ENCODE data around the gene RSRC1. TPM values are rescaled to one million over a fixed set of nuclear protein-coding genes. Genes with fewer than 3 reads are reported as not detected.
"Not testable (repeated sequence)": the region's sequence is repeated elsewhere in the genome, so short reads cannot be mapped to it uniquely, and the experiment has no call there.

RSRC1 gene
- polyA plus RNA-seq, 6 donors from 2014 or later = 36.5 to 50.2 (median 42.7) TPM

GRCh38 chr3:158273656-158274055 lies 163.8 kb downstream of the RSRC1 start:
- no peak for ATAC-seq (ENCODE audit: low read depth in 2 of 2)
- no peaks in the 10 kb centered on the region for H3K4me1 Mint-ChIP-seq

DNA sequence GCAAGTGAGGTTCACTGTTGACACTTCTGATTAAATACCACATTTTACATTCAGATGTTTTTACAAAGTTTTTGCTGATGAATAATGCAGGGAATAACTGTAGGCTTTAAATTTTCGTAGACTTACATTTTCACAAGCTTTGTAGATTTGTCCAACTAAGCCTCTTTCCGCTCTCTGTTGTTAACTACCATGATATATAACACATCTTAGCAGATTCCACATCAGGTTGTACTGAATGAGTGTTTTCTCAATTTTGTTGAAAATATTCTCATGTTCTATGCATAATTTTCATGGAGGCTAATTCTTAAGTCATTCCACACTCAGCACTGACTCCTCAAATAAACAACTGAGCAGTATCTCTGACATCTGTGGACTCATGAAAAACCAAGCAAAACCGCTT lies 168.3 kb downstream of the RSRC1 start:
- no peak overlapping the region for H3K27ac Mint-ChIP-seq
- DNase-seq = no peak
- ATAC-seq (ENCODE audit: low read depth in 2 of 2) = no peak
- peaks cover 0 to 6% (median 0%) of the 10 kb centered on the region in 7 donors for H3K9me3 Mint-ChIP-seq
- peaks cover 0 to 5% (median 0%) of the 10 kb centered on the region in 3 donors for H3K4me1 Mint-ChIP-seq
- no peaks in the 10 kb centered on the region for H3K27me3 Mint-ChIP-seq
- H3K36me3 Mint-ChIP-seq = peaks cover 20 to 43% of the 10 kb centered on the region in 2 donors
- no peak overlapping the region for H3K4me3 Mint-ChIP-seq

More at GRCh38 chr3:158273656-158274055, 163.8 kb downstream of the RSRC1 start:
- no peaks in the 10 kb centered on the region for H3K27me3 Mint-ChIP-seq
- H3K9me3 Mint-ChIP-seq = peaks cover 0 to 3% (median 0%) of the 10 kb centered on the region in 7 donors
- no peak overlapping the region for H3K27ac Mint-ChIP-seq
- DNase-seq = no peak
- H3K4me3 Mint-ChIP-seq = no peak overlapping the region
- H3K36me3 Mint-ChIP-seq = peaks cover 20 to 47% of the 10 kb centered on the region in 2 donors

- DNase-seq (no peak), ATAC-seq (ENCODE audit: low read depth in 2 of 2) (peak in 1 of 2 donors; percentile 50)
- Mint-ChIP-seq H3K9me3 (peaks cover 0 to 6% (median 0%) of the 10 kb centered on the region in 7 donors), H3K4me3 (no peak overlapping the region), H3K27ac (no peak overlapping the region), H3K4me1 (peaks cover 0 to 5% (median 0%) of the 10 kb centered on the region in 3 donors), H3K36me3 (peaks cover 9 to 33% of the 10 kb centered on the region in 2 donors), H3K27me3 (no peaks in the 10 kb centered on the region)
Observed at GRCh38 chr3:158279609-158280008, 169.7 kb downstream of the RSRC1 start.

DNA sequence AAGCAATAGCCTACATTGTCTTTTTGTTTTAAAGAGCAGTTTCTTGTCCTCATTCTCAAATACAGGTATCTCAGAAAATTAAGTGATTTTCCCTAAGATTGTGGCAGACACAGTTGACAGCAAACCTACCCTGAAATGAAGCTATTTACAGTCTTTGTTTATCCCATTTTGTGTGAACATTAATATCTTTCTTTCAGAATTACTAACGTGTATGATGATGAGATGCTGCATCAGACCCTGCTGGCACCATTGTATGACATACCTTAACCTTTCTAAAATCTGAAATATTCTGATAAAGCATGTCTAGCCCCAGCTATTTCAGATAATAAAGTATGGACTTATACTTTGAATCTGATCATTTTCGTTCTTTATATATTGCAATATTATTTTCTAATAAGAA lies 185.9 kb downstream of the RSRC1 start:
- H3K4me1 Mint-ChIP-seq = no peaks in the 10 kb centered on the region
- H3K27me3 Mint-ChIP-seq = no peaks in the 10 kb centered on the region
- H3K36me3 Mint-ChIP-seq = no peaks in the 10 kb centered on the region
- ATAC-seq (ENCODE audit: low read depth in 2 of 2) (no peak), DNase-seq (no peak)
- no peaks in the 10 kb centered on the region for H3K9me3 Mint-ChIP-seq
- no peak overlapping the region for H3K27ac Mint-ChIP-seq
- no peak overlapping the region for H3K4me3 Mint-ChIP-seq

DNA sequence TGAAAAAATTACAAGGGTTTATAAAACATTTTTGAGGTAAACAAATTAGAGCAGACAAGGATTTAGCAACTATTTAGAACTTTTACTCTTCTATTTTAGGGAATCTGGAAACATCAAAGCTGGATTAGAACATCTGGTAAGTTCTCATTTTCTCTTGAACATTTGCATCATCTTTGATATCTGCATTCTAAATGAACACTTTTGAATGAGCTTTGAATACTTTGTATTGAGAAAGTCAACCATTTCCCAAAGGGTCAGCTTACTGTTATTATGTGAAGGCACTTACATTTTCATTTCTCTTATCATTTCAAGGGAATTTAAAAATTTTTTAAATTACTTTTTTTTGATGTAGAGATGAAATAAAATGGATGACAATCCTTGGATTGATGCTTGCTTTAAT lies 188.1 kb downstream of the RSRC1 start:
- no peak for ATAC-seq (ENCODE audit: low read depth in 2 of 2)

GRCh38 chr3:158308236-158308928 lies 198.5 kb downstream of the RSRC1 start:
- ATAC-seq (ENCODE audit: low read depth in 2 of 2) (no peak), DNase-seq (no peak)
- H3K4me3 Mint-ChIP-seq = no peak overlapping the region
- no peaks in the 10 kb centered on the region for H3K9me3 Mint-ChIP-seq
- no peaks in the 10 kb centered on the region for H3K36me3 Mint-ChIP-seq
- H3K27ac Mint-ChIP-seq = peak overlapping the region in 1 of 6 donors; percentile 33
- H3K27me3 Mint-ChIP-seq = no peaks in the 10 kb centered on the region
- no peaks in the 10 kb centered on the region for H3K4me1 Mint-ChIP-seq

More for the DNA sequence above, 188.1 kb downstream of the RSRC1 start:
- no peak overlapping the region for H3K4me3 Mint-ChIP-seq
- H3K4me1 Mint-ChIP-seq = no peaks in the 10 kb centered on the region
- DNase-seq = no peak
- no peak overlapping the region for H3K27ac Mint-ChIP-seq
- no peaks in the 10 kb centered on the region for H3K9me3 Mint-ChIP-seq
- H3K36me3 Mint-ChIP-seq = peaks cover 0 to 17% of the 10 kb centered on the region in 2 donors
- H3K27me3 Mint-ChIP-seq = no peaks in the 10 kb centered on the region

GRCh38 chr3:158312560-158313141 lies 202.8 kb downstream of the RSRC1 start:
- H3K27ac Mint-ChIP-seq = no peak overlapping the region

GRCh38 chr3:158313338-158313927 lies 203.5 kb downstream of the RSRC1 start:
- Mint-ChIP-seq H3K27ac (no peak overlapping the region), H3K27me3 (no peaks in the 10 kb centered on the region), H3K4me1 (peaks cover 0 to 3% (median 0%) of the 10 kb centered on the region in 3 donors), H3K36me3 (peaks cover 0 to 4% of the 10 kb centered on the region in 2 donors), H3K9me3 (peaks cover 0 to 4% (median 0%) of the 10 kb centered on the region in 7 donors), H3K4me3 (no peak overlapping the region)
- no peak for DNase-seq
- no peak for ATAC-seq (ENCODE audit: low read depth in 2 of 2)

More at GRCh38 chr3:158312560-158313141, 202.8 kb downstream of the RSRC1 start:
- DNase-seq (no peak), ATAC-seq (ENCODE audit: low read depth in 2 of 2) (no peak)
- no peak overlapping the region for H3K4me3 Mint-ChIP-seq
- peaks cover 0 to under 1% (median 0%) of the 10 kb centered on the region in 7 donors for H3K9me3 Mint-ChIP-seq
- no peaks in the 10 kb centered on the region for H3K27me3 Mint-ChIP-seq
- peaks cover 0 to 3% (median 0%) of the 10 kb centered on the region in 3 donors for H3K4me1 Mint-ChIP-seq
- H3K36me3 Mint-ChIP-seq = peaks cover 0 to 4% of the 10 kb centered on the region in 2 donors

- ATAC-seq (ENCODE audit: low read depth in 2 of 2) = no peak
- Mint-ChIP-seq H3K36me3 (peaks cover 0 to 8% of the 10 kb centered on the region in 2 donors), H3K27me3 (no peaks in the 10 kb centered on the region), H3K4me3 (no peak overlapping the region), H3K4me1 (peaks cover 0 to 3% (median 0%) of the 10 kb centered on the region in 3 donors), H3K27ac (no peak overlapping the region), H3K9me3 (peaks cover 0 to 13% (median 5%) of the 10 kb centered on the region in 7 donors)
- no peak for DNase-seq
Observed at GRCh38 chr3:158314426-158315357, 204.8 kb downstream of the RSRC1 start.

GRCh38 chr3:158329696-158330441 lies 220.0 kb downstream of the RSRC1 start:
- H3K27me3 Mint-ChIP-seq; ATAC-seq (ENCODE audit: low read depth in 2 of 2); DNase-seq: not testable (repeated sequence)
- Mint-ChIP-seq H3K36me3 (peaks cover 23 to 30% of the 10 kb centered on the region in 2 donors), H3K4me3 (peak overlapping the region in 3 of 8 donors; percentile 15 to 59 (median 53)), H3K27ac (peak overlapping the region in 2 of 6 donors; percentile 36 to 57), H3K4me1 (peaks cover 0 to 10% (median 5%) of the 10 kb centered on the region in 3 donors), H3K9me3 (peaks cover 7 to 20% (median 12%) of the 10 kb centered on the region in 7 donors)

GRCh38 chr3:158330870-158331269 lies 221.0 kb downstream of the RSRC1 start:
- peaks cover 30 to 31% of the 10 kb centered on the region in 2 donors for H3K36me3 Mint-ChIP-seq
- no peak for ATAC-seq (ENCODE audit: low read depth in 2 of 2)
- H3K27me3 Mint-ChIP-seq = no peaks in the 10 kb centered on the region
- peaks cover 4 to 20% (median 7%) of the 10 kb centered on the region in 7 donors for H3K9me3 Mint-ChIP-seq
- peaks cover 0 to 14% (median 5%) of the 10 kb centered on the region in 3 donors for H3K4me1 Mint-ChIP-seq
- H3K27ac Mint-ChIP-seq = no peak overlapping the region
- no peak overlapping the region for H3K4me3 Mint-ChIP-seq
- DNase-seq = no peak

DNA sequence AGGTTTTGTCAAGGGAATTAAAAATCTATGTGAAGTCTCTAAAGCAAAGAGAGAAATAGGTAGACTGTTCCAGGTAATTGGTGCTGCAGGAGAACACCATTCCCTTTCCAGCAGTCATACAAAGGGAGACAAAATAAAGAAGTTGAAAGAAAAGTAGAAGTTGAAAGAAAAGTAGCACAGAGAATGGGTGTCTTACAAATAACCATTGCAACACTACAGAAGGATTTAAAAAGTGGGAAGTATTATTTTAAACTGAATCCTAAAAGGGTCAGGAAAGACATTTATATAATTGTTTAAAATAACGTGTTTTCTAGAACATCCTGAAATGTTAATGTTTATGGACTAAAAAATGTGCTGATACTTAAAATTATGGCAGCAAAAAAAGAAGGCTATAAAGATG lies 223.8 kb downstream of the RSRC1 start:
- Mint-ChIP-seq H3K4me3 (no peak overlapping the region), H3K36me3 (peaks cover 20 to 46% of the 10 kb centered on the region in 2 donors), H3K4me1 (peaks cover 0 to 12% (median 3%) of the 10 kb centered on the region in 3 donors), H3K27me3 (no peaks in the 10 kb centered on the region), H3K9me3 (peaks cover 0 to 7% (median 3%) of the 10 kb centered on the region in 7 donors), H3K27ac (peak overlapping the region in 1 of 6 donors; percentile 68)
- ATAC-seq (ENCODE audit: low read depth in 2 of 2) (no peak), DNase-seq (no peak)

All from naive B cell (primary cell).